ENCODE measurements around the gene PRXL2B. TPM values are rescaled to one million over a fixed set of nuclear protein-coding genes. Genes with fewer than 3 reads are reported as not detected.
"Not testable (repeated sequence)": the region's sequence is repeated elsewhere in the genome, so short reads cannot be mapped to it uniquely, and the experiment has no call there.

The PRXL2B gene
- polyA plus RNA-seq, 2 donors: 12.2 to 16.3 TPM

- no peaks in the 10 kb centered on the region for H3K36me3 ChIP-seq (ENCODE audit: control insufficient read depth in 2 of 2, insufficient read depth in 2 of 2, low read length in 1 of 2)
- peaks cover 0 to 7% of the 10 kb centered on the region in 2 donors for H3K9me3 ChIP-seq (ENCODE audit: control insufficient read depth in 2 of 2, insufficient read depth in 1 of 2, low read depth in 1 of 2, low read length in 1 of 2)
- peaks cover 0 to 3% of the 10 kb centered on the region in 2 donors for H3K4me1 ChIP-seq (ENCODE audit: control insufficient read depth in 2 of 2, insufficient read depth in 2 of 2, low read length in 1 of 2)
- no peak overlapping the region for H3K27ac ChIP-seq (ENCODE audit: low read depth in 2 of 2, low read length in 1 of 2)
- no peaks in the 10 kb centered on the region for H3K27me3 ChIP-seq (ENCODE audit: control insufficient read depth in 1 of 2, insufficient read depth in 2 of 2, low read length in 2 of 2)
- 13 to 17% methylated on average over 24 of the region's 24 CpGs for WGBS, 2 donors
- no peak overlapping the region for H3K4me3 ChIP-seq (ENCODE audit: low read depth in 1 of 2, low read length in 2 of 2)
Measured at GRCh38 chr1:2611031-2611501, 24.5 kb downstream of the PRXL2B start.

- no peaks in the 10 kb centered on the region for H3K27me3 ChIP-seq (ENCODE audit: control insufficient read depth in 1 of 2, insufficient read depth in 2 of 2, low read length in 2 of 2)
- H3K4me1 ChIP-seq (ENCODE audit: control insufficient read depth in 2 of 2, insufficient read depth in 2 of 2, low read length in 1 of 2): peaks cover 0 to 3% of the 10 kb centered on the region in 2 donors
- H3K36me3 ChIP-seq (ENCODE audit: control insufficient read depth in 2 of 2, insufficient read depth in 2 of 2, low read length in 1 of 2): no peaks in the 10 kb centered on the region
- no peak overlapping the region for H3K4me3 ChIP-seq (ENCODE audit: low read depth in 1 of 2, low read length in 2 of 2)
- H3K9me3 ChIP-seq (ENCODE audit: control insufficient read depth in 2 of 2, insufficient read depth in 1 of 2, low read depth in 1 of 2, low read length in 1 of 2): peaks cover 0 to 7% of the 10 kb centered on the region in 2 donors
- no peak overlapping the region for H3K27ac ChIP-seq (ENCODE audit: low read depth in 2 of 2, low read length in 1 of 2)
- 73 to 78% methylated on average over 19 of the region's 19 CpGs for WGBS, 2 donors
Measured at GRCh38 chr1:2611621-2612437, 25.3 kb downstream of the PRXL2B start.

- H3K9me3 ChIP-seq (ENCODE audit: control insufficient read depth in 2 of 2, insufficient read depth in 1 of 2, low read depth in 1 of 2, low read length in 1 of 2): peaks cover 0 to 7% of the 10 kb centered on the region in 2 donors
- no peaks in the 10 kb centered on the region for H3K36me3 ChIP-seq (ENCODE audit: control insufficient read depth in 2 of 2, insufficient read depth in 2 of 2, low read length in 1 of 2)
- H3K4me3 ChIP-seq (ENCODE audit: low read depth in 1 of 2, low read length in 2 of 2): no peak overlapping the region
- H3K4me1 ChIP-seq (ENCODE audit: control insufficient read depth in 2 of 2, insufficient read depth in 2 of 2, low read length in 1 of 2): peaks cover 0 to 3% of the 10 kb centered on the region in 2 donors
- WGBS, 2 donors: 83 to 87% methylated on average over 11 of the region's 11 CpGs
- H3K27me3 ChIP-seq (ENCODE audit: control insufficient read depth in 1 of 2, insufficient read depth in 2 of 2, low read length in 2 of 2): no peaks in the 10 kb centered on the region
- H3K27ac ChIP-seq (ENCODE audit: low read depth in 2 of 2, low read length in 1 of 2): no peak overlapping the region
Measured at GRCh38 chr1:2612591-2613365, 26.2 kb downstream of the PRXL2B start.

- Histone ChIP-seq H3K27me3 (ENCODE audit: control insufficient read depth in 1 of 2, insufficient read depth in 2 of 2, low read length in 2 of 2) (no peaks in the 10 kb centered on the region), H3K9me3 (ENCODE audit: control insufficient read depth in 2 of 2, insufficient read depth in 1 of 2, low read depth in 1 of 2, low read length in 1 of 2) (peaks cover 0 to 7% of the 10 kb centered on the region in 2 donors), H3K4me1 (ENCODE audit: control insufficient read depth in 2 of 2, insufficient read depth in 2 of 2, low read length in 1 of 2) (peaks cover 0 to 3% of the 10 kb centered on the region in 2 donors), H3K4me3 (ENCODE audit: low read depth in 1 of 2, low read length in 2 of 2) (no peak overlapping the region), H3K36me3 (ENCODE audit: control insufficient read depth in 2 of 2, insufficient read depth in 2 of 2, low read length in 1 of 2) (no peaks in the 10 kb centered on the region), H3K27ac (ENCODE audit: low read depth in 2 of 2, low read length in 1 of 2) (no peak overlapping the region)
- 93% methylated on average over 2 of the region's 2 CpGs for WGBS, 2 donors
Measured at GRCh38 chr1:2614145-2614544, 27.6 kb downstream of the PRXL2B start.

DNA sequence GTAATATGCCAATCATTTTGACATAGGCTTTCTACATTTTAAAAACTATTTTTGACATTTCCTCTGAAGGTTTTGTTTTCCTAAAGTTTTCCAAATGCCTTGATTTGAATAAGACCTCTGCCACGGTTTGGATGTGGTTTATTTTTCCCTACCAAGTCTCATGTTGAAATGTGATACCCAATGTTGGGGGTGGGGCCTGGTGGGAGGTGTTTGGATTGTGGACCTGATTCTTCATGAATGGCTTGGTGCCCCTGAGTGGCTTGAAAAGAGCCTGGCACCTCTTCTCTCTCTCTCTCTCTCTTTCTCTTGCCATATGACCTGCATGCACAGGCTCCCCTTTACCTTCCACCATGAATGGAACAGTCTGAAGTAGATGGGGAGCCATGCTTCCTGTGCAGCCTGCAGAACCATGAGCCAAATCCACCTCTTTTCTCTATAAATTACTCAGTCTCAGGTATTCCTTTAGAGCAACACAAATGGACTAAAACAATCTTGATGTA lies 31.4 kb downstream of the PRXL2B start:
- WGBS, 2 donors: 6% methylated on average over 1 of the region's 1 CpG
- Histone ChIP-seq H3K36me3 (ENCODE audit: control insufficient read depth in 2 of 2, insufficient read depth in 2 of 2, low read length in 1 of 2) (no peaks in the 10 kb centered on the region), H3K9me3 (ENCODE audit: control insufficient read depth in 2 of 2, insufficient read depth in 1 of 2, low read depth in 1 of 2, low read length in 1 of 2) (peaks cover 0 to 7% of the 10 kb centered on the region in 2 donors), H3K4me1 (ENCODE audit: control insufficient read depth in 2 of 2, insufficient read depth in 2 of 2, low read length in 1 of 2) (no peaks in the 10 kb centered on the region), H3K27me3 (ENCODE audit: control insufficient read depth in 1 of 2, insufficient read depth in 2 of 2, low read length in 2 of 2) (no peaks in the 10 kb centered on the region), H3K27ac (ENCODE audit: low read depth in 2 of 2, low read length in 1 of 2) (no peak overlapping the region), H3K4me3 (ENCODE audit: low read depth in 1 of 2, low read length in 2 of 2) (no peak overlapping the region)

DNA sequence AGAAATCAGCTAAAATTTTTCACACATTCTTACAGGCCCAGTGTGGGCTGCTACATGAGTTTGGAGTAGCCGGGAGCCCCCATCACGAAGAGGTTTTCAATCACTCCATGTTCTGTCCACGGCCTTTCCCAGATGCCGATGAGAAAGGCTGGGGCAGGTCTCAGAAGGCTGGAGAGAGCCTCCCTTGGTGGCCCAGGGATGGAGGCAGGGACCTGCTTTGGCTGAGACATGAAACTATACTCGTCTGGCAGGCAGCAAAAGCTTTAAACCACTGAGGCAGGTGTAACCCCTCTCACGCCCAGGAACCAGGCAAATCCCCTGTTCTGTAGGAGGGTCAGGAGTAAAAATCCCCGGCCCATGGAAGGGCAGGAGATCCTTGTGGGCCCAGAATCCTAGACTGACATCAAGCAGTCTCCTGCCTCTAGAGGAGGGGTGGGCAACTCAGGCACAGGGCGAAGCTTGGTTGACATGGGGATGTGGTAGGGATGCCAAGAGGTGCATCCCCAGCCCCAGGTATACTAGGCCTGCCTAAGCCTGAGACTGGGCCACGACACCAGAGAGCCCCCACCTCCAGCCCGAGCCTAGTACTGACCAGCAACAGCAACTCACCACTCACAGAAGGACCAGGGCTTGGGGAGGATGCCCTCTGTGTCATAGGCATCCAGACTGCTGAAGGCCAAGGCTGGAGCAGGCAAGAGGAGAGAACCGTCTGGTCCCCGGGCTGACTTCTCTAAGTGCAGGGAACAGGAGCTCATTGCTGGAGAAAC lies 37.2 kb downstream of the PRXL2B start:
- Histone ChIP-seq H3K4me1 (ENCODE audit: control insufficient read depth in 2 of 2, insufficient read depth in 2 of 2, low read length in 1 of 2) (peaks cover 0 to under 1% of the 10 kb centered on the region in 2 donors), H3K27ac (ENCODE audit: low read depth in 2 of 2, low read length in 1 of 2) (no peak overlapping the region), H3K9me3 (ENCODE audit: control insufficient read depth in 2 of 2, insufficient read depth in 1 of 2, low read depth in 1 of 2, low read length in 1 of 2) (no peaks in the 10 kb centered on the region), H3K36me3 (ENCODE audit: control insufficient read depth in 2 of 2, insufficient read depth in 2 of 2, low read length in 1 of 2) (no peaks in the 10 kb centered on the region), H3K27me3 (ENCODE audit: control insufficient read depth in 1 of 2, insufficient read depth in 2 of 2, low read length in 2 of 2) (peaks cover 0 to 10% of the 10 kb centered on the region in 2 donors), H3K4me3 (ENCODE audit: low read depth in 1 of 2, low read length in 2 of 2) (no peak overlapping the region)
- 84 to 86% methylated on average over 12 of the region's 12 CpGs for WGBS, 2 donors

DNA sequence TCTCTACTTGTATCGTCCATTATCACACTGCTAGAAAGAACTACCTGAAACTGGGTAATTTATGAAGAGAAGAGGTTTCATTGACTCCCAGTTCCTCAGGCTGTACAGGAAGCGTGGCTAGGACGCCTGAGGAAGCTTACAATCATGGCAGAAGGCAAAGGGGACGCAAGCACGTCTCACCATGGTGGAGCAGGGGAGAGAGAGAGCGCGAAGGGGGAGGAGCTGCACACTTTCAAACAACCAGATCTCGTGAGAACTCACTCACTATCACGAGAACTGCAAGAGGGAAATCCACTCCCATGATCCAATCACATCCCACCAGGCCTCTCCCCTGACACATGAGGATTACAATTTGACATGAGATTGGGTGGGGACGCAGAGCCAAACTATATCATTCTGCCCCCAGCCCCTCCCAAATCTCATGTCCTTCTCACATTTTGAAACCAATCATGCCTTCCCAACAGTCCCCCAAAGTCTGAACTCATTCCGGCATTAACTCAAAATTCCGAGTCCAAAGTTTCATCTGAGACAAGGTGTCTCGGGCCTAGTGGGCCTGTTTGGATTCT lies 38.2 kb downstream of the PRXL2B start:
- Histone ChIP-seq H3K4me1 (ENCODE audit: control insufficient read depth in 2 of 2, insufficient read depth in 2 of 2, low read length in 1 of 2) (peaks cover 0 to 3% of the 10 kb centered on the region in 2 donors), H3K27ac (ENCODE audit: low read depth in 2 of 2, low read length in 1 of 2) (no peak overlapping the region), H3K4me3 (ENCODE audit: low read depth in 1 of 2, low read length in 2 of 2) (no peak overlapping the region), H3K9me3 (ENCODE audit: control insufficient read depth in 2 of 2, insufficient read depth in 1 of 2, low read depth in 1 of 2, low read length in 1 of 2) (no peaks in the 10 kb centered on the region), H3K27me3 (ENCODE audit: control insufficient read depth in 1 of 2, insufficient read depth in 2 of 2, low read length in 2 of 2) (peaks cover 0 to 15% of the 10 kb centered on the region in 2 donors), H3K36me3 (ENCODE audit: control insufficient read depth in 2 of 2, insufficient read depth in 2 of 2, low read length in 1 of 2) (no peaks in the 10 kb centered on the region)
- 85 to 86% methylated on average over 13 of the region's 13 CpGs for WGBS, 2 donors

GRCh38 chr1:2625311-2625710 lies 38.7 kb downstream of the PRXL2B start:
- Histone ChIP-seq H3K27me3 (ENCODE audit: control insufficient read depth in 1 of 2, insufficient read depth in 2 of 2, low read length in 2 of 2) (peaks cover 0 to 15% of the 10 kb centered on the region in 2 donors), H3K9me3 (ENCODE audit: control insufficient read depth in 2 of 2, insufficient read depth in 1 of 2, low read depth in 1 of 2, low read length in 1 of 2) (peaks cover 0 to 5% of the 10 kb centered on the region in 2 donors)
- 86 to 88% methylated on average over 10 of the region's 10 CpGs for WGBS, 2 donors

DNA sequence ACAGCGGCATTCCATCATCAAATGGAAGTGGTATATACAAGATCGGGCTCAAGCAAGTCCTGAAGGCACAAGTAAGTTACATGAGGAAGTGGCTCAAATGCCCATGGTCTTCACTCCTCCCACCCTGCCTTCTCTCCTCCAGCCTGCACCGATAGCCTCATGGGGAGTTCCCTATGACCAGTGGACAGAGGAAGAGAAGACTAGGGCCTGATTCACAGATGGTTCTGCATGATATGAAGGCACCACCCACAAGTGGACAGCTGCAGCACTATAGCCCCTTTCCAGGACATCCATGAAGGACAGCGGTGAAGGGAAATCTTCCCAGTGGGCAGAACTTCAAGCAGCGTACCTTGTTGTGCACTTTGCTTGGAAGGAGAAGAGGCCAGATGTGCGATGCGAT lies 39.2 kb downstream of the PRXL2B start:
- not testable (repeated sequence) for H3K4me3 ChIP-seq (ENCODE audit: low read depth in 1 of 2, low read length in 2 of 2)

More at GRCh38 chr1:2625311-2625710, 38.7 kb downstream of the PRXL2B start:
- Histone ChIP-seq H3K4me1 (ENCODE audit: control insufficient read depth in 2 of 2, insufficient read depth in 2 of 2, low read length in 1 of 2) (peaks cover 0 to 3% of the 10 kb centered on the region in 2 donors), H3K36me3 (ENCODE audit: control insufficient read depth in 2 of 2, insufficient read depth in 2 of 2, low read length in 1 of 2) (no peaks in the 10 kb centered on the region), H3K4me3 (ENCODE audit: low read depth in 1 of 2, low read length in 2 of 2) (no peak overlapping the region), H3K27ac (ENCODE audit: low read depth in 2 of 2, low read length in 1 of 2) (no peak overlapping the region)

More for the DNA sequence above, 39.2 kb downstream of the PRXL2B start:
- H3K27me3 ChIP-seq (ENCODE audit: control insufficient read depth in 1 of 2, insufficient read depth in 2 of 2, low read length in 2 of 2): peaks cover 0 to 15% of the 10 kb centered on the region in 2 donors
- H3K36me3 ChIP-seq (ENCODE audit: control insufficient read depth in 2 of 2, insufficient read depth in 2 of 2, low read length in 1 of 2); H3K4me1 ChIP-seq (ENCODE audit: control insufficient read depth in 2 of 2, insufficient read depth in 2 of 2, low read length in 1 of 2); H3K9me3 ChIP-seq (ENCODE audit: control insufficient read depth in 2 of 2, insufficient read depth in 1 of 2, low read depth in 1 of 2, low read length in 1 of 2); H3K27ac ChIP-seq (ENCODE audit: low read depth in 2 of 2, low read length in 1 of 2): not testable (repeated sequence)
- WGBS, 2 donors: 64 to 71% methylated on average over 7 of the region's 7 CpGs
